Activated B cell treated with CpG ODN at 0.5 μM for 24 hours (primary cell): ENCODE data around the gene DLD. TPM values are rescaled to one million over a fixed set of nuclear protein-coding genes. Genes with fewer than 3 reads are reported as not detected.

Experiments used
- ATAC-seq: fragments of 200-7000 bp; cut with Tn5 transposase; one replicate; pipeline ENCODE4 v1.10.0; 2021; ENCODE audit warnings: low read depth, mild to moderate bottlenecking, moderate library complexity
- CTCF ChIA-PET: fragments of 350-600 bp; sonication (Branson Sonifier 250); formaldehyde crosslinking; loops from one replicate; lab custom pipeline; 2021; ENCODE audit warnings: antibody characterized with exemption; lab: Charles Lee
- POLR2A ChIA-PET: fragments of 350-600 bp; sonication (Branson Sonifier 250); formaldehyde crosslinking; loops from one replicate; lab custom pipeline; 2021; ENCODE audit warnings: antibody characterized with exemption; lab: Charles Lee
- DNase-seq: peaks from one replicate; pipeline ENCODE4 v3.0.0; 2022
- H3K27ac Mint-ChIP-seq: one replicate; pipeline ENCODE4 v1.8.0; 2020; ENCODE audit warnings: mixed read lengths
- H3K27me3 Mint-ChIP-seq: one replicate; pipeline ENCODE4 v1.8.0; 2021; ENCODE audit warnings: mixed read lengths
- H3K36me3 Mint-ChIP-seq: one replicate; pipeline ENCODE4 v1.8.0; 2021; ENCODE audit warnings: low read depth, mixed read lengths
- H3K4me1 Mint-ChIP-seq: one replicate; pipeline ENCODE4 v1.8.0; 2021; ENCODE audit warnings: mixed read lengths
- H3K4me3 Mint-ChIP-seq: one replicate; pipeline ENCODE4 v1.8.0; 2020; ENCODE audit warnings: mild to moderate bottlenecking, mixed read lengths
- H3K9me3 Mint-ChIP-seq: one replicate; pipeline ENCODE4 v1.8.0; 2020; ENCODE audit warnings: mixed read lengths
- intact Hi-C: fragments of 100-400 bp; cut with micrococcal nuclease; formaldehyde crosslinking; loops from one replicate; pipeline ENCODE4 v1.15.1; 2024
- total RNA-seq: library from RNA; stranded (reverse); gene quantifications from 2 replicates; pipeline ENCODE4 v1.2.3, GENCODE V29; 2022
- TF ChIP-seq, protein P1 (sequence below): fragments of 200-600 bp; IDR thresholded peaks from one replicate; pipeline ENCODE4 v1.8.0; 2022; ENCODE audit warnings: antibody characterized with exemption, mild to moderate bottlenecking

Gene DLD
- total RNA-seq, 1 donor from 2014 or later: 66.1 TPM

DNA sequence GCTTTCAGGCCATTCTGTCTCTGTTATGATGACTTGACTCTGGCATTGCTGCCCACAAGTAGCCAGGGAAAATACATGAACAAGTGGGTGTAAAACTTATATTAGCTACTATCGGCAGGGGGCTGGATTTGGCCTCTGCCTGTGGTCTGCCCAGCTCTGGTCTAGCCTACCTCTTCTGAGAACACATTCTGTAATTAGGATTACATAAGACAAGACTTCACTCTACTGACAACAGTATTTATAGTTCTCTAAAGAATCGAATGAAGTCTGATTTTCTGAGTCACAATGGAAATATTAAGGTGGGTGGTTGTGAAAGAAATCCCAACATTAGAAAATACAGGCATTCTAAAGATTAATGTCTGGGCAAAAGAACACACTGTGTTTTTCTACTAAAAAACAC is 55.5 kb downstream of the DLD start:
- no peak overlapping the region for H3K27ac Mint-ChIP-seq
- DNase-seq (no peak), ATAC-seq (no peak)
- no peak overlapping the region for H3K4me3 Mint-ChIP-seq
- TF ChIP-seq, protein P1, sequence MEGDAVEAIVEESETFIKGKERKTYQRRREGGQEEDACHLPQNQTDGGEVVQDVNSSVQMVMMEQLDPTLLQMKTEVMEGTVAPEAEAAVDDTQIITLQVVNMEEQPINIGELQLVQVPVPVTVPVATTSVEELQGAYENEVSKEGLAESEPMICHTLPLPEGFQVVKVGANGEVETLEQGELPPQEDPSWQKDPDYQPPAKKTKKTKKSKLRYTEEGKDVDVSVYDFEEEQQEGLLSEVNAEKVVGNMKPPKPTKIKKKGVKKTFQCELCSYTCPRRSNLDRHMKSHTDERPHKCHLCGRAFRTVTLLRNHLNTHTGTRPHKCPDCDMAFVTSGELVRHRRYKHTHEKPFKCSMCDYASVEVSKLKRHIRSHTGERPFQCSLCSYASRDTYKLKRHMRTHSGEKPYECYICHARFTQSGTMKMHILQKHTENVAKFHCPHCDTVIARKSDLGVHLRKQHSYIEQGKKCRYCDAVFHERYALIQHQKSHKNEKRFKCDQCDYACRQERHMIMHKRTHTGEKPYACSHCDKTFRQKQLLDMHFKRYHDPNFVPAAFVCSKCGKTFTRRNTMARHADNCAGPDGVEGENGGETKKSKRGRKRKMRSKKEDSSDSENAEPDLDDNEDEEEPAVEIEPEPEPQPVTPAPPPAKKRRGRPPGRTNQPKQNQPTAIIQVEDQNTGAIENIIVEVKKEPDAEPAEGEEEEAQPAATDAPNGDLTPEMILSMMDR: no peak
- CTCF ChIA-PET: no interaction called here
- H3K36me3 Mint-ChIP-seq: no peaks in the 10 kb centered on the region
- intact Hi-C loops: no loop called here
- H3K27me3 Mint-ChIP-seq: no peaks in the 10 kb centered on the region
- no peaks in the 10 kb centered on the region for H3K9me3 Mint-ChIP-seq
- H3K4me1 Mint-ChIP-seq: no peaks in the 10 kb centered on the region
- POLR2A ChIA-PET: no interaction called here

DNA sequence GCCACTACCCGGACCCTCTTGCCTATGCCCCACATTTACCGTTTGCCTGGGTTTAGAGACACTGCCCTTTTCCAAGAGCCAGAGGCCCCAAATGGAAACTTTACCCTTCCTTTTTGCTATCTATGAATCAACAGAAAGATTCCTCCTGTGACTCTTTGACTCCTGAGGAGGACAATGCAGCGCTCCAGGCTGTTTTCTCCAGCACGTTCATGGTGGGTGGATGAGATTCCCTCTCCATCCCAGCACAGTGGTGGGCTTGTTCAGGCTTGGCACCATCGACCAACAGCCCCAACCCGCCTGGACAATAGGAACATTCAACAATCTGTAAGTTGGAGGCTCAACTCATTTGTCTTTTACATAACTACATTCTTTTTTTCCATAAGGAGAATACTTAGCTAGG is 55.9 kb downstream of the DLD start:
- intact Hi-C loops: no loop called here
- Mint-ChIP-seq H3K4me1 (no peaks in the 10 kb centered on the region), H3K36me3 (no peaks in the 10 kb centered on the region), H3K9me3 (no peaks in the 10 kb centered on the region), H3K4me3 (no peak overlapping the region), H3K27ac (no peak overlapping the region), H3K27me3 (no peaks in the 10 kb centered on the region)
- ChIA-PET CTCF (no interaction called here), POLR2A (no interaction called here)
- TF ChIP-seq, protein P1: no peak
- DNase-seq: no peak
- ATAC-seq: no peak

DNA sequence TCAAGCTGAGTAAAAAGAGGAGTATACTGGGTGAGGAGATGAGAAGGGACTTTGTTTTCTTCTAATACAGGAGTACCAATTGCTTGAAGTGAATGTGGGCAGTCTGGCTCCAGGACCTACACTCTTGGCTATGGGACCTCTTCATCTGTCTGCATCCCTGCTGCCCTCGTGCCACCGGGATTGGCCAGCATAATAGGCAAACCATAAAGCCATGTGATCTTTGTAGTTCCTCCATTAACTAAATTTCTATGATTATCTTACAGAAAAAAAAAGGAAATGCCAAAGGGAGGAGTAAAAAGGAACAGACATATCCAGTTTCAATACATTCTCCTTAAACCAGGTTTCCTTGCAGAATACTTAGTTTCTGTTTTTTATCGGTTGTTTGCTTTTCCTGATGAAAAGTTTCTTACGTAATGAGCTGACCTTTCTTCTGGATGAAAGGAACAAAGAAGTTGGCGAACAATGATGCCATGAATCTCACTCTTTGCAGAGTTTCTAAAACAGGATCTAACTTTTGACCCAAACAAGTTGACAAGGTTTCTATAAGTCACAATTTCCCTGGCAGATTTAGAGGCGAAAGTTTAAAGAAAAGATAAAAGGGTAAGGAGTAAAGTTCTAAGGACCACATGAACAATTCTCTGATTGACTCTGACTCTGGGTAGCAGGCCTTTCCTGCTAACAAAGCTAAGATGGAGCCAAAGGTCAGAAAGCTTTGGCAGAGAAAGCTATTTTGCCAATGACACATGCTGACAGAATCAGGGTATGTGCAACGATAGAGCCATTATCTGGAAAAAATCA is 57.9 kb downstream of the DLD start:
- TF ChIP-seq, protein P1: no peak
- peaks cover 2% of the 10 kb centered on the region for H3K27me3 Mint-ChIP-seq
- no peaks in the 10 kb centered on the region for H3K9me3 Mint-ChIP-seq
- no peaks in the 10 kb centered on the region for H3K36me3 Mint-ChIP-seq
- H3K27ac Mint-ChIP-seq: no peak overlapping the region
- DNase-seq (no peak), ATAC-seq (no peak)
- ChIA-PET POLR2A (no interaction called here), CTCF (no interaction called here)
- intact Hi-C loops: no loop called here
- H3K4me1 Mint-ChIP-seq: no peaks in the 10 kb centered on the region
- no peak overlapping the region for H3K4me3 Mint-ChIP-seq

DNA sequence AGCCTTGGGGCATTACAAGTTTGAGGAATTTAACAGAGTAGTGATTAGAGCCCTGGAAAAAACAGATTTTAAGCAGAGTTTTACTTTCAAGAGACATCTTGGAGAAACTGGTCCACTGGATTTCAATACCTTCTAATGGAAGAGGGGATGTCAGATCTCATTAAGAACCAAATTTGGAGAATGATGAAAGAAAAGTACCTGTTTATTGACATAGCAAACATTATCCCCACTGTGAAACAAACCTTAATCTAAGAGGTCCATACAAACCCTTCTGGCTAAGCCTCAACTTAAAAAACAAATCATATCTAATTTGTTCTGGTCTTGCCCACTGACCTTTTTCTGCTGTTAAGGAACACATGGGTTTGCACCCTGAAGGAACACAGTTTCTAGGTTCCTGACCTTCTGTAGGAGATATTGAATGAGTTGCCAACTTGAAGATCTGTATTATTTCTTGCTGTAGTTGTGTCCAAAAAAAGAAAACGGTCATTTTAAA is 58.5 kb downstream of the DLD start:
- ChIA-PET CTCF (no interaction called here), POLR2A (no interaction called here)
- DNase-seq (no peak), ATAC-seq (no peak)
- intact Hi-C loops: no loop called here
- Mint-ChIP-seq H3K36me3 (no peaks in the 10 kb centered on the region), H3K9me3 (no peaks in the 10 kb centered on the region), H3K27me3 (peaks cover 2% of the 10 kb centered on the region), H3K4me1 (no peaks in the 10 kb centered on the region), H3K4me3 (no peak overlapping the region), H3K27ac (no peak overlapping the region)
- TF ChIP-seq, protein P1: no peak

DNA sequence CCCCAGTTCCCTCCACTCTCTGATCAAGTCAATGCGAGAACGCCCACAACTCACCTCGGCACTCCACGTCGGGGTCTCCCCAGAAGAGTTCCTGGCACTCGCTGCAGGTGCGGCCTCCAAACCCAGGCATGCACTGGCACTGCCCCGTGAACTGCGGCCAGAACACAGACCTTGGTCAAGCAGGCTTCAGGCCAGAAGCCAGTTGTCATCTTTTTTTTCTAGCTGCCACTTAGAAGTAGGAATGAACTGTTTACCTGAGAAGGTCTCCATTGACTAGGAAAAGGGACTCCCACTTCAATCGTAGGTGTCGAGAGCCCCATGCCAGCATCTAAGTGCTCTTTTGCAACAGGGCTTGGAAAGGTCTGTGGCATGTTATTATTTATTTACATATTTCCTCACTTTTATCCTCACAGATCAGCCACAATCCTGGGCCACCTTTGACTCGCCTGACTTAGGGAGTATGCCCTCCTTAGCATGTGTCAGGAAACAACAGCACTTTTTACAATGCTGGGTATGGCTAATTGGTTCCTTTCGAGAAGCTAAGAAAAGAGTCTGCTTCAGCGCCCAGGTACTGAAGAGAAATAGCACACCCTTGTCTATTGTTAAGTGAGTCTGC is 60.3 kb downstream of the DLD start:
- Mint-ChIP-seq H3K36me3 (no peaks in the 10 kb centered on the region), H3K27me3 (peaks cover 3% of the 10 kb centered on the region), H3K9me3 (no peaks in the 10 kb centered on the region), H3K27ac (no peak overlapping the region), H3K4me1 (no peaks in the 10 kb centered on the region), H3K4me3 (no peak overlapping the region)
- intact Hi-C loops: no loop called here
- ChIA-PET POLR2A (no interaction called here), CTCF (no interaction called here)
- DNase-seq (no peak), ATAC-seq (no peak)
- TF ChIP-seq, protein P1: no peak
